Effector memory CD4-positive, alpha-beta T cell (primary cell): ENCODE data around the gene MON1B.
"Not testable (repeated sequence)": the region's sequence is repeated elsewhere in the genome, so short reads cannot be mapped to it uniquely, and the experiment has no call there.

ENCODE experiments used
- DNase-seq, 3 donors: peaks; one replicate each; pipeline ENCODE4 v3.0.0-alpha.2; 2020
- H3K27ac ChIP-seq: 2 replicates; pipeline ENCODE4 v1.7.0; 2013; ENCODE audit warnings: mild to moderate bottlenecking, low read length, moderate library complexity; ENCODE audit not compliant: insufficient read depth, poor library complexity, severe bottlenecking
- H3K27me3 ChIP-seq: replicated peaks from 2 replicates; pipeline ENCODE4 v1.7.0; 2013; ENCODE audit warnings: mild to moderate bottlenecking, low read length; ENCODE audit not compliant: insufficient read depth, control insufficient read depth, poor library complexity, severe bottlenecking
- H3K36me3 ChIP-seq: 2 replicates; pipeline ENCODE4 v1.7.0; 2013; ENCODE audit warnings: mild to moderate bottlenecking, low read length, moderate library complexity; ENCODE audit not compliant: control insufficient read depth, insufficient read depth
- H3K4me1 ChIP-seq: 2 replicates; pipeline ENCODE4 v1.7.0; 2013; ENCODE audit warnings: low read length, mild to moderate bottlenecking; ENCODE audit not compliant: control insufficient read depth, insufficient read depth, poor library complexity, severe bottlenecking
- H3K4me3 ChIP-seq: 2 replicates; pipeline ENCODE4 v1.7.0; 2013; ENCODE audit warnings: low read length, low read depth, mild to moderate bottlenecking; ENCODE audit not compliant: insufficient read depth, poor library complexity, severe bottlenecking
- H3K9me3 ChIP-seq: 2 replicates; pipeline ENCODE4 v1.7.0; 2013; ENCODE audit warnings: mild to moderate bottlenecking, low read length, moderate library complexity; ENCODE audit not compliant: control insufficient read depth

Gene MON1B

DNA sequence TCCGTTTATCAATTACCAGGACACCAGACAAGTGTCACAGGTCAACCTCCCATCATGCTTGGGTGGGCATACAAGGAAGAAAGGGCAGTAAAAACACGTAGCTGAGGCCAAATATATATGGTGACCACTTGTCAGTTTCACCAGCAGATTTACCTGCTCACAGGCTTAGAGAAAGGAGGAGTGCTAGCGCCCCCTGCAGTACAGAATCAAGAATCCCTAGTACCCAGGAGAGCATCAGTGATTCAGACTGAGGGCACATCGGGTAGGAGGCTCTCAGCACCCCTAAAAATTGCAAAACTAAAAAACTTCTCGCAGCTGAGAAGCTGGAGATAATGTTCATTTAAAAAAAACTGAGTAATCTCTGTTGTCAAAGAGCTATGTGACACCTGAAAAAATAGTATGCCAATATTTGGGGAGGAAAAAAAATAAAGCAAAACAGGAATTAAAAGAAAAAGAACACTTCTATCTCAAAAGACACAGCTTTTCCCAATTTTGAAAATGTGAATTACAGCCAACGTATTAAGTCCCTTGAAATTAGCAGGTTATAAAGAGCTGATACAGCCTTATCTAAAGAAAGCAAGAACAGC is 21.2 kb upstream of the MON1B start:
- H3K4me1 ChIP-seq, result no peaks in the 10 kb centered on the region
- H3K27me3 ChIP-seq, result no peaks in the 10 kb centered on the region
- peak in 1 of 3 donors; percentile 20 for DNase-seq
- H3K4me3 ChIP-seq, result no peak overlapping the region
- H3K27ac ChIP-seq, result no peak overlapping the region
- no peaks in the 10 kb centered on the region for H3K9me3 ChIP-seq
- no peaks in the 10 kb centered on the region for H3K36me3 ChIP-seq

DNA sequence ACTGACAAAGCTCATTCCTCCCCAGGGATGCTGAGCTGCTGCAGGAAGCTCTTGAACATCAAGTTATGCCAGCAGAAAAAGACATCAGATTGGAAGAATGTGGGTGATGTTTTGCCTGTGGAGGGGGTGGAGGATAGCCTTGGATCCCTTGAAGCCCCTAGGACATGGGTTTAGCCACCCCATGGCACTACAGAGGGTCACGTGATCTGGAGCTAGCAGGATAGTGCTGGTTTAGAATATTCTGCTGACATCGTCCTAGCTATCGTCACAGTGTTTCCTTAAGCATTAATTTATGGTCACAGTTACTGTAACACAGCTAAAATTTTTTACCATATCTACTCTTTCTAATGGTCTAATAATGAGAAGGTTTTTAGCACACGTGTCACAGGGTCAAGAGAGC is 20.2 kb upstream of the MON1B start:
- H3K9me3 ChIP-seq, result no peaks in the 10 kb centered on the region
- no peaks in the 10 kb centered on the region for H3K36me3 ChIP-seq
- H3K4me3 ChIP-seq, result no peak overlapping the region
- no peak for DNase-seq
- no peaks in the 10 kb centered on the region for H3K4me1 ChIP-seq
- no peak overlapping the region for H3K27ac ChIP-seq
- H3K27me3 ChIP-seq, result no peaks in the 10 kb centered on the region

DNA sequence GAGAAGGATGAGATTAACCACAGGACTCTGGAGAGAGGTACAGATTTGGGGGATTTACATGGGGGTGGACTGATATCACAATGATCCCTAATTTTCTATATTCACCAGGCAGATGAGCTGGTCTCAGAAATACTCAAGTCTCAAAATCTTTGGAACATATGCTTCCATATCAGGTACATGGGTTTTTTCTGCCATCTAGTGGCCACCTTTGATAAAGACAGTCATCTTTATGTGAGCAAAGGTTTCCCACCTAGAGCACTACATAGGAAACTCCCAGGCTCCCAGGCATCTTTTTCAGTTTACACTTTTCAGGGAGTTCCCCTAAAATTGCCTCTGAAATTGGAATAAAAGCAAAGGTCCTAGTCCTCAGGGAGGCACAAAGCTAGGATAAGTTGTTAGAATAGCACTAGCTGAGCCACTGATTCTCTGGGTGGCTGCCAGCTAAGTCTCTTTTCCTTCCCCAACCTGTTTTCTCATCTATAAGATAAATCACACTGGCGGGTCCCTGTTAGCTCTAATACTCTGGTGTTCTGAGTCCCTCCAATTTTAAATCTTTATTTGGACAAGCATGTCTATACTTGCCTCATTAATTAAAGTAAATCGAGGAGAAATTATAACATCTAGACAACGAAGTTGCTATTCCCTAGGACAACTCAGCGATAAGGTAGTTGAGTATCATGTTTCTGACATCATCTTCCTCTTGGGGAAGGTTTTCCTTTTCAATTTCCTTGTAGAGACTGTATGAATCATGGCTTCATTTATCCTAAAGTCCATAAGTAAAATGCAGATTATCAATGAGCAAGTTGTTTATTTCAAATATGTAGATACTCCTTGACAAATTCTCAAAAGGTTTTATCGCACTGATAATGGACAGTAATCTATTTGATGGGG is 19.0 kb upstream of the MON1B start:
- no peaks in the 10 kb centered on the region for H3K9me3 ChIP-seq
- no peaks in the 10 kb centered on the region for H3K27me3 ChIP-seq
- H3K36me3 ChIP-seq, result no peaks in the 10 kb centered on the region
- no peak for DNase-seq
- H3K4me1 ChIP-seq, result no peaks in the 10 kb centered on the region
- no peak overlapping the region for H3K27ac ChIP-seq
- H3K4me3 ChIP-seq, result no peak overlapping the region

- no peaks in the 10 kb centered on the region for H3K36me3 ChIP-seq
- H3K27ac ChIP-seq, result no peak overlapping the region
- H3K9me3 ChIP-seq, result no peaks in the 10 kb centered on the region
- no peak for DNase-seq
- no peaks in the 10 kb centered on the region for H3K4me1 ChIP-seq
- no peak overlapping the region for H3K4me3 ChIP-seq
- H3K27me3 ChIP-seq, result no peaks in the 10 kb centered on the region
Measured at GRCh38 chr16:77172951-77173350, 18.0 kb upstream of the MON1B start.

- Histone ChIP-seq H3K4me1 (no peaks in the 10 kb centered on the region), H3K9me3 (no peaks in the 10 kb centered on the region), H3K27ac (no peak overlapping the region), H3K4me3 (no peak overlapping the region), H3K36me3 (no peaks in the 10 kb centered on the region), H3K27me3 (no peaks in the 10 kb centered on the region)
- no peak for DNase-seq
Measured at GRCh38 chr16:77183137-77183536, 7.9 kb upstream of the MON1B start.

- H3K27ac ChIP-seq, H3K9me3 ChIP-seq, H3K4me1 ChIP-seq, H3K4me3 ChIP-seq, H3K36me3 ChIP-seq, DNase-seq, H3K27me3 ChIP-seq: not testable (repeated sequence)
Measured at GRCh38 chr16:77186298-77186697, 4.7 kb upstream of the MON1B start.

- peak overlapping the region; percentile 92 for H3K27ac ChIP-seq
- H3K9me3 ChIP-seq, result no peaks in the 10 kb centered on the region
Measured at GRCh38 chr16:77190190-77190477, 856 bp upstream of the MON1B start.

GRCh38 chr16:77191259-77191969 is 424 bp downstream of the MON1B start:
- peak overlapping the region; percentile 92 for H3K27ac ChIP-seq
- H3K36me3 ChIP-seq, result peaks cover 26% of the 10 kb centered on the region
- H3K4me1 ChIP-seq, result peaks cover 21% of the 10 kb centered on the region
- H3K4me3 ChIP-seq, result peak overlapping the region; percentile 92
- no peak for DNase-seq
- no peaks in the 10 kb centered on the region for H3K27me3 ChIP-seq
- no peaks in the 10 kb centered on the region for H3K9me3 ChIP-seq

More at GRCh38 chr16:77190190-77190477, 856 bp upstream of the MON1B start:
- H3K27me3 ChIP-seq, result no peaks in the 10 kb centered on the region
- H3K4me1 ChIP-seq, result peaks cover 21% of the 10 kb centered on the region
- peak overlapping the region; percentile 92 for H3K4me3 ChIP-seq
- H3K36me3 ChIP-seq, result peaks cover 17% of the 10 kb centered on the region
- no peak for DNase-seq

DNA sequence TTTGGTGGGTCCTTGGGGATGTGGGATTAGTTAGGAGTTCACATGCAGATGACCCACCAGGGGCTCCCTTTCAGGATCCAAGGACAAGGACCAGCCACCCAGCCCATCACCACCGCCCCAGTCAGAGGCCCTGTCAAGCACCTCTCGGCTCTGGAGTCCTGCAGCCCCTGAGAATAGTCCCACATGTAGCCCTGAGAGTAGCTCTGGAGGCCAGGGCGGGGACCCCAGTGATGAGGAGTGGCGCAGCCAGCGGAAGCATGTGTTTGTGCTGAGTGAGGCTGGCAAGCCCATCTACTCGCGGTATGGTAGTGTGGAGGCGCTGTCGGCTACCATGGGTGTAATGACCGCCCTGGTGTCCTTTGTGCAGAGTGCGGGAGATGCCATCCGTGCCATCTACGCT is 2.4 kb downstream of the MON1B start:
- Histone ChIP-seq H3K9me3 (no peaks in the 10 kb centered on the region), H3K27me3 (no peaks in the 10 kb centered on the region), H3K4me3 (no peak overlapping the region), H3K36me3 (peaks cover 35% of the 10 kb centered on the region), H3K27ac (no peak overlapping the region), H3K4me1 (peaks cover 21% of the 10 kb centered on the region)
- DNase-seq, result no peak
